Activated CD8-positive, alpha-beta memory T cell treated with anti-CD3 and anti-CD28 coated beads, Interleukin-2, amount 50 U/mL, for 1 hour (primary cell): ENCODE data around the gene FNDC3B.
"Not testable (repeated sequence)": the region's sequence is repeated elsewhere in the genome, so short reads cannot be mapped to it uniquely, and the experiment has no call there.

Experiments
- DNase-seq: peaks from one replicate; pipeline ENCODE4 v3.0.0-alpha.2; 2020; ENCODE audit errors: extremely low read depth

FNDC3B gene

DNA sequence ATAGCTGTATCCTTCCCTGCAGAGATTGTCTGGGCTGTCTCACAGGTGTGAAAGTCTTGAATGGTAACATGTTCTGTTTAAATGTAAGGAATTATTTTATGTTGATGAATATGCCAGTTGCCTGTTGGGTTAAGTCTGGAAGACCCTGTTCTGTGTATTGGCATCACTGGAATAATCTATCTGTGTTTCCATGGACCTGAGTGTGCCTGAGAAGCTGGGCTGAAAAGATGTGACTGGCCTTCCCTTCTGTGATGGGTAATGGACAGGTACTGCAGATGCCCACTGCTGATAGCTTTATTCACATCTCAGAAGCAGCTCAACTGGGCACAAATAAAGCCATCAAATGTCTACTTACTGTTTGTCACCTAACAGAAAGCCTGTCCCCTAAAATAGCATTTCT lies 196.3 kb downstream of the FNDC3B start:
- DNase-seq = no peak

DNA sequence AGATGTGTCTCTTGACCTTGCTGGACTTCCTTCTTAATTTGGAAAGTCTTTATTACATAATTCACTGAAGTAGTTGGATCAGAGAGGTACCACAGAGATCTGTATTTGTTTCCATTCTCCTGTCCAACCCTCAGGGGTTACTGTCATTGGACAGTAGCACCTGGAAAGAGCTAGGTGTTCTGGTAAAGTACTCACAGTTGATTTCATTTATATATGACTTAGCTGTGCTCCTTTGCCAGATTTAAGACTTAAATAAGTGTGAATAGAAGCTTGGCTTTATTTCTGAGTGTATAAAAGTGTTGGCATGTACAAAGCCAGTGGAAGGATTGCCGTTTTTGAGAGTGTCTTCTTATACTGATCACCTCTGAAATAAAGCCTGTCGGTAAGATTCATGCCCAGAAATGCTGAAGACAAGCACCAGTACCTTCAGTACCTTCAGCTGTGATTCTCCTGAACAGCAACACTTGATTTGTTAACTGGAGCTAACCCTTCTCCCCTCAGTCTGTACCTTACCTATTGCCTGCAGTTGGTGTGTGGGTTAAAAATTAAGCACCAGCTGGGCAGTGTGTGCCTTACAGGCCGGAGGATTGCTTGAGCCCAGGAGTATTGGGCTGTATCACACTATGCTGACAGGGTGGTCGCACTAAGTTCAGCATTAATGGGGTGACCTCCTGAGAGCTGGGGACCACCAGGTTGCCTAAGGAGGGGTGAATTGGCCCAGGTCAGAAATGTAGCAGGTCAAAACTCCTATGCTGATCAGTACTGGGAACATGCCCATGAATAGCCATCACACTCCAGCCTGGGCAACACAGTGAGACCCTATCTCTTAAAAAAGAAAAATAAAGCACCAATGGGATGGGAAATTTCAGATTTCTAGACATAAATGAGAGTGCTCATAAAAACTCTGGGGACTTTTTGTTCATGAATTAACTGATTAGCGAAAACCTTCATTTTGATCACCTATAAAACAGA lies 197.7 kb downstream of the FNDC3B start:
- no peak for DNase-seq

DNA sequence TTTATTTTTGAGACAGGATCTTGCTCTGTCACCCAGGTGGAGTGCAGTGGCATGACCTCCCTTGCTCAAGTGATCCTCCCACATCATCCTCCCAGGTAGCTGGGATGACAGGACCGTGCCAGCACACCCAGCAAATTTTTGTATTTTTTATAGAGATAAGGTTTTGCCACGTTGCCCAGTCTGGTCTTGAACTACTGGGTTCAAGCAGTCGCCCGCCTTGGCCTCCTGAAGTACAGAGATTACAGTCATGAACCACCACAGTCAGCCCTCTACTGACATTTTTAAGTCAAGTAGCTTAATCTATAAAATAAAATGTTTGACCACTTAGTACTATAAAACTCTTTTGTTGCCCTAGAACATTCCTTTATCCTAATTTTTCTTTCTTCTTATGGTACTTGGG lies 198.8 kb downstream of the FNDC3B start:
- DNase-seq = no peak

DNA sequence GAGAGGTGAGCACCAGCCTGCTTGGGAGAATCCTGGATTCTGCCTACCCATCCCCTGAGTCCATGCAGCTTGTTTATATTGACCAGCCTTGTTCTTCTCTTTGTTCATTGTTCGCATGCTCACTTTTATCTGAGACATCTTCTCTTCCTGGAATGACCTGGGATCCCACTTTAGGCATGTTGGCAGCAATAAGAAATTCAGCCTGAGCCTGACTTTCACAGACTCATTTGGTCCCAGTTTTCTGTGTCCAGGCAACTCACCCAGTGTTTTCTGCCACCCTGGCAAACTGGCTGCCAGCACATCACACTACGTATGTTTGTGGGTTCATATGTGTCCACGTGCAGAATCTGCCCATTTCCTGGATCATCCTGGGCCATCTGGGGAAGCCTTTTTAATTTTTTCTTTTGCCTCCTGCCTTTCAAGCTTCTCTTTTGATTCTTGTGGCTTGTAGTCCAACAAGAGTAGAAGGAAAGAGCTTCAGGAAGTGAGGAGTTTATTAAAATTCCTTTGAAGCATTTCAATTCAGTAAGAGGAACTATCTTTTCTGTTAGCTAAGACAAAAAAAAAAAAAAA lies 199.9 kb downstream of the FNDC3B start:
- DNase-seq = no peak

DNA sequence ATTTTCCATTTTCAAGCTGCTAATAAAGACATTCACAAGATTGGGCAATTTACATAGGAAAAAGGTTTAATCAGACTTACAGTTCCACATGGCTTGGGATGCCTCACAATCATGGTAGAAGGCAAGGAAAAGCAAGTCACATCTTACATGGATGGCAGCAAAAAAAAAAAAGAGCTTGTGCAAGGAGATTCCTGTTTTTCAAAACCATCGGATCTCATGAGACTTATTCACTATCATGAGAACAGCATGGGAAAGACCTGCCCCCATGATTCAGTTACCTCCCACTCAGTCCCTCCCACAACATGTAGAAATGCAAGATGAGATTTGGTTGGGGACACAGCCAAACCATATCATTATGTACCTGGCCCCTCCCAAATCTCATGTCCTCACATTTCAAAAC lies 202.0 kb downstream of the FNDC3B start:
- no peak for DNase-seq

DNA sequence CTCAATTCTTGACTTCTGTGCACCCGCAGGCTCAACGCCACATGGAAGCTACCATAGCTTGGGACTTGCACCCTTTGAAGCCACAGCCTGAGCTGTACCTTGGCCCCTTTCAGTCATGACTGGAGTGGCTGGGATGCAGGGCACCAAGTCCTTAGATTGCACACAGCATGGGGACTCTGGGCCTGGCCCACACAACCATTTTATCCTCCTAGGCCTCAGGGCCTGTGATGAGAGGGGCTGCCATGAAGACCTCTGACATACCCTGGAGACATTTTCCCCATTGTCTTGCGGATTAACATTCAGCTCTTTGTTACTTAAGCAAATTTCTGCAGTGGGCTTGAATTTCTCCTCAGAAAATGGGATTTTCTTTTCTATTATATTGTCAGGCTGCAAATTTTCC lies 203.1 kb downstream of the FNDC3B start:
- DNase-seq = not testable (repeated sequence)

DNA sequence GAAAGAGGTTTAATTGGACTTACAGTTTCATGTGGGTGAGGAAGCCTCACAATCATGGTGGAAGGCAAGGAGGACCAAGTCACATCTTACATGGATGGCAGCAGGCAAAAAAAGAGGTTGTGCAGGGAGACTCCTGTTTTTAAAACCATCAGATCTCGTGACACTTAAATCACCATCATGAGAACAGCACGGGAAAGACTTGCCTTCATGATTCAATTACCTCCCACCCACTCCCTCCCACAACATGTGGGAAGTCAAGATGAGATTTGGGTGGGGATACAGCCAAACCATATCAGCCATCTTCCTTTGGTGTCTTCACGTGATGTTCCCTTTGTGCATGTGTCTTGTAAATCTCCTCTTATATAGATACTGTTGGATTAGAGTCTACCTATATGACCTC lies 204.0 kb downstream of the FNDC3B start:
- not testable (repeated sequence) for DNase-seq

DNA sequence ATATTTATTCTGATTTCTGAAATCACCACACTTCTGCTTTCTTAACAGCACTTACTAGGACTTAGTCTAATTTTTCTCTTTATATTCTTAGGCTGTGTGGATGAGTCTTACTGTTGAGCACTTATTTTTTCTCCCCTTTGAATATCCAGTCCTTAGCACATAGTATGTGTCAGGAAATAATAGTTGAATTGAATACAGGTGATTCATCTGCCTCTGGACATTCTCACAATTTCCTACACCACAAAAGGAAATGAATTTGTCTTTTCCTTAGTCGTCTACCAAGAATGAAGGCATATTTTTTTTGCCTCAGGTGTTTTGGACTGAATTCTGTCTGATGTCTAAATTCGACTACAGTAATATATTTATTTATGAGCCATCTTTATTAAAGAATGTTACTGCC lies 204.6 kb downstream of the FNDC3B start:
- DNase-seq = no peak

DNA sequence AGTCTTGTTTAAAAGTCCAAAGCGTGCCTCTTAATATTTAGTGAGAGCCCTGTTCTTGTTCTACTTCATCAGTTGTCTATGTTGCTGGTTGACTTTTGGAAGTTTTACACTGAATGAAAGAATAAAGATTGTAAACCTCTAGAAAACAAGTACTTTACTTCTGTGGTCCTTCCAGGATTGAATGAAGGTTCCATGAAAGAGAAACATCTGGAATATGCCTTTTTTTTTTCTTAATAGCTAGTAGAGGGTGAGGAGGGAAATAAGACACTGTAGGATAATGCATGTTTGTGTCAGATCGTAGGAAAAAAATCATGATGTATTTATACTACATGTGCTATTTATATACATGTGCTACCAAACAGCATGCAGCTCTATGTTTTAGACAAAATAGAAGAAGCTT lies 205.9 kb downstream of the FNDC3B start:
- no peak for DNase-seq

DNA sequence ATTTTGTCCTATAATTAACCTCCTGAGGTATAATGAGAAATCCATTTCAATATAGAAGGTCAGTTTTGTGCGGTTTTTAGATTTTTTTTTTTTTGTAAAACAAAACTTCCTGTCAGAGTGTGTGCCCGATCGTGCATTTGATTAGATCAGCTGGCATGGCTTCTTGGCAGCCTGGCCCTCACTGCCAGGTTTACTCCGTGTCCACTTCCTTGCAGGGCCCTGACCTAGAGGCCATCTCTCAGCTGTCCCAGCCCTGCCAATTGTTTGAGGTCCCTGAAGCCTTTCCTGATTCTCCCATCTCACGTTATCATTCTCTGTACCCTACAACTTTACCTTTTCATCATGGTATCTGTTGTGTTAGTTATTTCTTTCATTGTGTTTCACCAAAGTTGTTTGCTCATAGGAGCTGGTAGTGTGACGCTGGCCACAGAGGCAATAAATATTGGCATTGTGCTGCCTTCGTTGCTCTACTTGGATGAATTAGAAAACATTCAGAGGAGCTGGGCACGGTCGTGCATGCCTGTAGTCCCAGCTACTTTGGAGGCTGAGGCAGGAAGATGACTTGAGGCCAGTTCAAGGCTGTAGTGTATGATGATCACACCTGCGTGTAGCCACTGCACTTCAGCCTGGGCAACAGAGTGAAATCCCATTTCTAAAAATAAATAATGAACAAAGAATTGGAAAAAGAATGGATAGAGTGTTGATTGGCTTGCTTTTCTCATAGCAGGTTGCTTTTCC lies 206.9 kb downstream of the FNDC3B start:
- DNase-seq = no peak

DNA sequence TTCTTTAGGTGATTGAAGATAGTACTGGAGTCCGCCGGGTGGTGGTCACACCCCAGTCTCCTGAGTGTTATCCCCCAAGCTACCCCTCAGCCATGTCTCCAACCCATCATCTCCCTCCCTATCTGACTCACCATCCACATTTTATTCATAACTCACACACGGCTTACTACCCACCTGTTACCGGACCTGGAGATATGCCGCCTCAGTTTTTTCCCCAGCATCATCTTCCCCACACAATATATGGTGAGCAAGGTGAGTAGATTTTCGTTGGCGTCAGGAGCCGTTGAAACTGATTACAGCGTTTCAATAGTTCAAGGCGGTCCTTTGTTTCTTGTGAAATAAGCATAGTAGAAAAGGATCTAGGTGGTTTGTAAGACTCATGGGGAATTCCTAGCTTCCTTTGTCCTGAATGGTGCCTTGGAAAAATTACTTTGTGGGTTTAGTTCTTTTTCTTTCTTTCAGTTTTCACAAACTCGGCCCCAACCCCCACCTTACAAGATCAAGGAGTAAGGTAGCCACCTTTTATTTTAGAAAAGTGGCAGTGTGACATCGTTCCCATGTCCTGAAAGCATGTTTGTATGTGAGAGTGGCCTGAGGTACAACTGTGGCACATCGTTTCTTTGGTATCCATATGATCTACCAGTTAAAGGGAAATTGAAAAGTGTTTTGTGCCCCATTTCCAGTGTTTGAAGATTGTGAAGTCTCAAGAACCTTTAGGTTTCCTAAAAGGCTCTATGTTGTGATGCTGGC lies 208.3 kb downstream of the FNDC3B start:
- DNase-seq = no peak

DNA sequence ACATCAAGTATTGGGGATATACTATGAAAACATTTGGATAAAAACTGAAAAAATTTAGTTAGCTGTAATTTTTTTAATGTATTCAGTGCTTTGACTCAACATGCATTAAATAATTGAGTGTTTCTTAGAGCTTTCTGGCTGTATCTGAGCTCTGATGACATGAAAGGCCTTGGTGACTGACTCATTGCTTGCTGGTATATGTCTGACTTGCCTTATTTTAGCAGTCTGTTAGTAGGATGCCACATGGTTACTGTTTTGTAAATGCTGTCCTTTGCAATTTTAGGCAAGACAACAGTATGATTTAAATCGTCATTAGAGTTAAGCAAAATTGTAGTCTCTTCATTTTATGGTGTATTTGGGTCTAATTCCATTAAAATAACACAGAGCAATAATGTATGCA lies 209.7 kb downstream of the FNDC3B start:
- no peak for DNase-seq

DNA sequence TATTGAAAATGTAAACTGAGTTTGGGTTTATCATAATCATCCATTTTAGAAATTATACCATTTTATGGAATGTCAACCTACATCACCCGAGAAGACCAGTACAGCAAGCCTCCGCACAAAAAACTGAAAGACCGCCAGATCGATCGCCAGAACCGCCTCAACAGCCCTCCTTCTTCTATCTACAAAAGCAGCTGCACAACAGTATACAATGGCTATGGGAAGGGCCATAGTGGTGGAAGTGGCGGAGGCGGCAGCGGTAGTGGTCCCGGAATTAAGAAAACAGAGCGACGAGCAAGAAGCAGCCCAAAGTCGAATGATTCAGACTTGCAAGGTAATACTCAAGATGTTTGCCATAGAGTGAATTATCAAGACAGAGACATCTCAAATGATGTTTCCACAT lies 211.8 kb downstream of the FNDC3B start:
- no peak for DNase-seq

DNA sequence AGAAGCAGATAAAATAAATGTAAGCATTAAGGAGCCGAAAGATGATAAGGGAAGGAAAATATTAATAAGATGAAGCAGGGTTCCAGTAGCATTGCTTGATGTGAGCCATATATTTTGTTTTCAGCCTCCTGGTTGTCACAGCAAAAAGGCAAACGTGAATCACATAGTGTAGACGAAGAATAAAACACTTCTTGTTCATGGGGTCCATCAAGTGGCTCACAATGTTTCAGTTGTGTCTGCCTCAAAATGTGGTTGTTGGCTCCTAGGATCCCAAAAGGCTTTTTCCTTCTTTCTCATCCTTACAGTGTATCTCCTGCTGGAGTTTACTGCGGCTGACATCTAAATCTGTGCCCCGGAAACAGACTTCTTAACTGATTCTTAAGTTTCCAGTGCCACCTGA lies 213.8 kb downstream of the FNDC3B start:
- DNase-seq = no peak

DNA sequence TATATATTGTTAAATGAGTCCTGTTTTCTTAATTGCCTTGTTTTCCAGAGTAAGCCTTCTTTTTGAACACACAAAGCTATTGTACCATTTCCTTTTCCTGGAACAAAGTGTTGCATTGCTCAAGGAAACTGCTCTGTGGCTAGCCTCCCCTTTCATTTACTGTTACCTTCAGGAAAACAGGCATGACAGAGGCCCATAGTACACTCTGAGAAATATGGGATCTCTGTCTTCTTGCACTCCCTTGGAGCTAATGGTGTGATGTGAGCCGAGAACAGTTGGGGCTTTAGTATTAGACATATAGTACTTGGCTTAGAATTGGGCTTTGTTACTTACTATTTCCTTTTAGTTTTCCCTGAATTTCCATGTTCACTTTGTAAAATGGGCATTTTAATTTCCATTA lies 215.2 kb downstream of the FNDC3B start:
- DNase-seq = no peak

DNA sequence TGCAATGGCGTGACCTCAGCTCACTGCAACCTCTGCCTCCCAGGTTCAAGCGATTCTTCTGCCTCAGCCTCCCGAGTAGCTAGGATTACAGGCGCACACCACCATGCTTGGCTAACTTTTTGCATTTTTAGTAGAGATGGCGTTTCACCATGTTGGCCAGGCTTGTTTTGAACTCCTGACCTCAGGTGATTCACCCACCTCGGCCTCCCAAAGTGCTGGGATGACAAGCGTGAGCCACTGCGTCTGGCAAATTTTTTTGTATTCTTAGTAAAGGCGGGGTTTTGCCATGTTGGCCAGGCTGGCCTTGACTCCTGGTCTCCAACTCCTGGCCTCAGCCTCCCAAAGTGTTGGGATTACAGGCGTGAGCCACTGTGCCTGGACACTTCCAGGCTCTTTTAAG lies 215.9 kb downstream of the FNDC3B start:
- not testable (repeated sequence) for DNase-seq

DNA sequence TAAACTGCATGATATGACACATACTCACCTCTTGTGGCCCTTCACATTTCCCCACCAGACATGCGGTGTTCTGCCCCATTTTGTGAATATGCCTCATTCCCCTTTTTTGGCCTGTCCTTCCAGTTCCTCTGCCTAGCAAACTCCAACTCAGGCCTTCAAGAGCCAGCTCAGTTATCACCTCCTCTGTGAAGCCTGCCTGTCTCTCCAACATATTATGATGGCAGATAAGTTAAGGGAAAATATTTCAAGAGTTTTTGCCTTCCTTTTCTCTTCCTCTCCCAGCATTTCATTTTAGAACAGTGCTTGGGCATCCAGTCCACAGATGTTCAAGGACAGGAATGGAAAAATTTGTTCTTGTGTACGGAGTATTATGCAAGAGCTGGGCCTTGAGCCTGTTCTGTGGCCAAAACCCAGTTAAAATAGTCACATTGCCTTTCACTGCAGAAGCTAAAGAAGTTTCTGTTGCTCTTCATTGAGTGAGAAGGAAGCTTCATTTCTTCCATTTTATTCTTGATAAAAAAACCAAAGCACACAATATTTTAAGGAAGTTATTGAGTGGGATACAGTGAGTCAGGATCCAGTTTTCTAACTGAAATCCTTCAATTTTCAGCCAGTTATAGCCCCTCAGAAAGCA lies 216.8 kb downstream of the FNDC3B start:
- no peak for DNase-seq

DNA sequence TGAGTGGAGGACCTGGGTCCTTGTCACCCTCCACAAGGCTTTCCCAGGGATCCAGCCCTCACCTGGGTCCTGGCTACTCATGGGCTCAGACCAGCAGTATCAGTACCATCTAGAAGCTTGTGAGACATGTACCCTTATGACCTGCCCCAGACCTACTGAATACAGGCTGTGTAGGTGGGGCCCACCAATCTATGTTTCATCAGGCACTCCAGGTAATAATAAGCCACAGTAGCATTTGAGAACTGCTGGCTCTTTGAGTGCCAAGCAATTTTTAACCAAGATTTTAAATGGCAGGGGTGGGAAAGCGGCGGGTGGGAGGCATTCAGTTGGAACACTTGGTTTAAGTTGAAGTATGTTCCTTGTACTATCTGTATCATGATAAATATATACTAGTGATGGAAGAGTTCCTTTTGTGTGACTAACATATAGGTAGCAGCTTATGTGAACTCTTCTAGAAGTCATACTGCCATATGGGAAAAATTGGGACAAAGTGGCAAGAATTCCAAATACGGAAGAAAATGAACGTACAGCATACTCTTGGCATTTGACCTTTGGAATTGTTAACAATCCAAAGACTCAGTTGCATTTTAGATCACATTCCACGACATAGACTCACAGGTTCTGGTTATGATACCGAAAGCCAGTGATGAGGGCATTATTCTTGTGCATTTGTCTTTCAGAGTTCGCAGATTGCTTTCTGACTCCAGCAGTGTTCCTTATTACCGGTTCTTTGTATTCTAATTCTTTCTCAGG lies 218.4 kb downstream of the FNDC3B start:
- no peak for DNase-seq

DNA sequence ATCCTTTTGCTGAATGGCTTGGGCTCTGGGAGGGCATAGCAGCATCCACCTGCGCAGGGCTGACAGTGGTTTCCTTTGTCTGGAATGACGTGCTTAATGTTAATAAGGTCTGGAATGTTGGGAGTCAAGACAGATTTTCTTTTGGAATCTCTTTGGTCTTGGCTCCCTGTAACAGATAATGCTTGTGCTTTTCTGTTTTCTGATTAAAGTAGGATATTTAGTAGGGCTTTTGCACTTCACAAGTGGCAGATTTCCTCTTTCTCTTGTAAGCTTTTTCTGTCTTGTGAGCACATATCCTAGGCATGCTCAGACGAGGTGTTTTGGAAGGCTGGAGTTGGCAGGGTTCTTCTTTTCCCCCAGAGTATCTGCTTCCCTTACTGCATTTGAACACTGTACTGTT lies 219.2 kb downstream of the FNDC3B start:
- DNase-seq = no peak

DNA sequence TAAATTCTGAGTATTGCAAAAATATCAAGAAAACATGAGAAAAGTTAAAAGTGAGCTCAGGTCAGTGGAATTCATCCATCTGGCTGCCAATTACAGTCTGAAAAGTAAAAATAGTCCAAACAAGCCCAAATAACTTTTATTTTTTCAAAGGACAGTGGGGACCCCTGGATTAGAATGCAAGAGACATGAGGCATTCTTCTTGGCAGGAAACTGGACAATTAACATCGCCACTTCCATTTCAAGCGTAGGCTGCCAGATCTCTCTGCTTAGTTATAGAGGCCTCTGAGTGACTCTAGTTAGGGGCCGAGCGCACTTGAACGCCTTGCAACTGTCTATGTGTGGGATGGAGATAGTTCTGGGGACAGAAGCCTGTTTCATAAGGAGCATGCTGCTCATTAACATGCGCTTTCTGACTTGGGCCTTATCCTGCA lies 219.7 kb downstream of the FNDC3B start:
- no peak for DNase-seq
